Mesendoderm (in vitro differentiated cells): Measurements from ENCODE around the gene IFNA6.

Experiments
- DNase-seq: peaks from one replicate; pipeline ENCODE4 v3.0.0; 2013
- H2AK5ac ChIP-seq: 2 replicates; pipeline ENCODE4 v1.6.1; 2013; ENCODE audit warnings: low read length, inconsistent platforms
- H2BK120ac ChIP-seq: 2 replicates; pipeline ENCODE4 v1.6.1; 2013; ENCODE audit warnings: low read depth, mild to moderate bottlenecking, low read length, moderate library complexity, mixed read lengths
- H2BK15ac ChIP-seq: replicated peaks from 2 replicates; pipeline ENCODE4 v1.6.1; 2013; ENCODE audit warnings: low read depth, mild to moderate bottlenecking, moderate library complexity
- H2BK5ac ChIP-seq: 2 replicates; pipeline ENCODE4 v1.6.1; 2013; ENCODE audit warnings: low read length, inconsistent platforms
- H3K18ac ChIP-seq: 2 replicates; pipeline ENCODE4 v1.6.1; 2013; ENCODE audit warnings: mild to moderate bottlenecking, low read length, mixed read lengths
- H3K23ac ChIP-seq: one replicate; pipeline ENCODE4 v1.6.1; 2013; ENCODE audit warnings: low read length
- H3K27ac ChIP-seq: 2 replicates; pipeline ENCODE4 v1.5.1; 2013; ENCODE audit warnings: low read depth, mild to moderate bottlenecking, inconsistent platforms, low read length, moderate library complexity
- H3K27me3 ChIP-seq: 2 replicates; pipeline ENCODE4 v1.6.1; 2013; ENCODE audit warnings: low read length, control low read depth, mild to moderate bottlenecking, inconsistent platforms; ENCODE audit not compliant: insufficient read depth, poor library complexity
- H3K36me3 ChIP-seq: 2 replicates; pipeline ENCODE4 v1.6.1; 2013; ENCODE audit warnings: low read length, inconsistent platforms; ENCODE audit not compliant: control insufficient read depth, insufficient read depth
- H3K4ac ChIP-seq: one replicate; pipeline ENCODE4 v1.6.1; 2013; ENCODE audit warnings: low read depth, mild to moderate bottlenecking, low read length, moderate library complexity
- H3K4me1 ChIP-seq: 2 replicates; pipeline ENCODE4 v1.6.1; 2013; ENCODE audit warnings: low read depth, low read length, inconsistent platforms; ENCODE audit not compliant: control insufficient read depth
- H3K4me2 ChIP-seq: 2 replicates; pipeline ENCODE4 v1.6.1; 2013; ENCODE audit warnings: low read length
- H3K4me3 ChIP-seq: 2 replicates; pipeline ENCODE4 v1.5.1; 2013; ENCODE audit warnings: mild to moderate bottlenecking, low read length
- H3K56ac ChIP-seq: one replicate; pipeline ENCODE4 v1.6.1; 2013; ENCODE audit warnings: low read length
- H3K79me1 ChIP-seq: 2 replicates; pipeline ENCODE4 v1.6.1; 2013; ENCODE audit warnings: low read length, inconsistent platforms
- H3K79me2 ChIP-seq: 2 replicates; pipeline ENCODE4 v1.6.1; 2013; ENCODE audit warnings: mild to moderate bottlenecking, low read length; ENCODE audit not compliant: control insufficient read depth, insufficient read depth
- H3K9ac ChIP-seq: 2 replicates; pipeline ENCODE4 v1.6.1; 2013; ENCODE audit warnings: low read length, inconsistent platforms
- H4K5ac ChIP-seq: one replicate; pipeline ENCODE4 v1.6.1; 2013; ENCODE audit warnings: low read length
- H4K8ac ChIP-seq: one replicate; pipeline ENCODE4 v1.6.1; 2013; ENCODE audit warnings: low read depth, mild to moderate bottlenecking, control low read depth, low read length, moderate library complexity
- WGBS: extraction: QIAGEN DNeasy Blood & Tissue Kit; methylation state at CpG from one replicate; pipeline ENCODE4 v1.1.7; 2013; ENCODE audit warnings: low lambda C conversion rate, missing lambda C conversion rate; ENCODE audit not compliant: insufficient coverage; ENCODE audit errors: extremely low coverage; 5-methylcytosine and 5-hydroxymethylcytosine counted together

Gene IFNA6

DNA sequence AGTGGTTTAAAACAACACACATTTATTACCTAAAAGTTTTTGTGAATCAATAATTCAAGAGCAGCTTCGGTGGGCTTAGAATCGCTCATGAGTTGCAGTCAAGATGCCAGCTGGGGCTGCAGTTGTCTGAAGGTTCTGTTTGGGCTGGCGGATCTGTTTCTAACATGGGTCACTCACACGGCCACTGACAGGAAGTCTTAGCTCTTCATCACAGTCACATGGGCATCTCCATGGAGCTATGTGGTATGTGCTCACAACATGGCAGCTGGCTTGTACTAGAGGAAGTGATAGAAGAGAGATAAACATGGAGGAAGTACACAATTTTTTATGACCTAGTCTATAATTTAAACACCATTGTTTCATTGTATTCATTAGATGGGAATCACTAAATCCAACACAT, 26.6 kb downstream of the IFNA6 start:
- no peak overlapping the region for H3K9ac ChIP-seq
- no peak overlapping the region for H4K8ac ChIP-seq
- no CpG with 5 or more reads among the region's 4 CpGs for WGBS
- no peak overlapping the region for H3K27ac ChIP-seq
- H3K18ac ChIP-seq = no peak overlapping the region
- H2BK120ac ChIP-seq = no peak overlapping the region
- H2BK5ac ChIP-seq = no peak overlapping the region
- H3K56ac ChIP-seq = no peak overlapping the region
- H3K23ac ChIP-seq = no peak overlapping the region
- H3K36me3 ChIP-seq = no peaks in the 10 kb centered on the region
- DNase-seq = no peak
- H2AK5ac ChIP-seq = no peak overlapping the region
- H3K79me1 ChIP-seq = no peaks in the 10 kb centered on the region
- H3K4me1 ChIP-seq = no peaks in the 10 kb centered on the region
- H3K79me2 ChIP-seq = no peaks in the 10 kb centered on the region
- no peak overlapping the region for H4K5ac ChIP-seq
- no peaks in the 10 kb centered on the region for H3K27me3 ChIP-seq
- H3K4me3 ChIP-seq = no peak overlapping the region
- no peak overlapping the region for H2BK15ac ChIP-seq
- no peak overlapping the region for H3K4me2 ChIP-seq
- no peak overlapping the region for H3K4ac ChIP-seq

DNA sequence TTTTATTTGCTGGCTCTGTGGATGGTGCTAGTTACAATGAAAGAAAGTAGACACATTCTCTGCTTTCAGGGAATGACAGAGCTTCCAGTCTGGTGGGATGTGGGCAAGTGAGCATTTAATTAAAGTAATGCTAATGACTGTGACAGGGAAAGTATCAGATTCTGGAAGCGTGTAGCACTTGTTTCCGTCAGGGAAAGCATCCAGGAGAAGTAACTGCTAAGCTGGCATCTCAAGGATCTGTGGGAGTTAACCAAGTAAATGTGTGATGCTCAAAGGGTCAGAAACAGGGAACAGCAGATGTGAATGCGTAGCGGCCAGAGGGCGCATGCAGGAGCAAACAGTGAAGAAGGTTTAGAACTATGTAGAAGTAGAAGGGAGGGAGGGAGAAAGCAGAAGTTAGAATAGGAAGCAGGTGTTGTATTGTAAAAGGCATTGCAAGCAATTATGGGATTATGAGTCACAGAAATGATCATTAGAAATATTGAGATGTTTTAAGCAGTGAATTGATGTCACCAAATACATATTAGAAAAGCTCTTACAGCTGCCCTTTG, 27.7 kb downstream of the IFNA6 start:
- H4K5ac ChIP-seq = no peak overlapping the region
- H2BK5ac ChIP-seq = no peak overlapping the region
- H3K4me2 ChIP-seq = no peak overlapping the region
- no peaks in the 10 kb centered on the region for H3K79me2 ChIP-seq
- no peak overlapping the region for H4K8ac ChIP-seq
- DNase-seq = no peak
- no peak overlapping the region for H3K4ac ChIP-seq
- H3K4me1 ChIP-seq = no peaks in the 10 kb centered on the region
- no peaks in the 10 kb centered on the region for H3K79me1 ChIP-seq
- H3K4me3 ChIP-seq = no peak overlapping the region
- H3K36me3 ChIP-seq = no peaks in the 10 kb centered on the region
- no peak overlapping the region for H2AK5ac ChIP-seq
- no peak overlapping the region for H3K27ac ChIP-seq
- H3K56ac ChIP-seq = no peak overlapping the region
- no peak overlapping the region for H3K9ac ChIP-seq
- H2BK120ac ChIP-seq = no peak overlapping the region
- no CpG with 5 or more reads among the region's 5 CpGs for WGBS
- no peak overlapping the region for H3K23ac ChIP-seq
- no peak overlapping the region for H2BK15ac ChIP-seq
- no peak overlapping the region for H3K18ac ChIP-seq
- H3K27me3 ChIP-seq = no peaks in the 10 kb centered on the region

DNA sequence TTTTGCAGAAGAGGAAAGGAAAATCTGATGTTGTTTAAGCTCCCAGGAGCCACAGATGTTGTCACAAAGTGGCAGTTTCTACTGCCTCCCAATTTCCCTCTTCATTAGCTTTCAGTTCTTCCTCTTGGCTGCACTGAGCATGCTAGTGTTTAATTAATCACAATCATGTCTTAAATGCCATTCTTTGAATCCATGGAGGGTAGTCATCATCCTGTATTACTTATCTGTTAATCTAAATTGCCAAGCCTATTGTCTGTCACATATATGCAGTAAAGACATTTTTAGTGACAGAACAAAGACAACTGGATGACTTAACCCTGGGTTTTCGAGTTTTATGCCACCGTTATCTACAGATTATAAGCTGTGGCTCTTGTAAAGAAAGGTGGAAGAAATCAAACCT, 30.2 kb downstream of the IFNA6 start:
- no peaks in the 10 kb centered on the region for H3K36me3 ChIP-seq
- no peaks in the 10 kb centered on the region for H3K27me3 ChIP-seq
- no peak for DNase-seq
- H3K23ac ChIP-seq = no peak overlapping the region
- H2BK120ac ChIP-seq = no peak overlapping the region
- H3K4me2 ChIP-seq = no peak overlapping the region
- no peak overlapping the region for H2BK15ac ChIP-seq
- no peaks in the 10 kb centered on the region for H3K4me1 ChIP-seq
- H3K18ac ChIP-seq = no peak overlapping the region
- no peak overlapping the region for H4K8ac ChIP-seq
- no peak overlapping the region for H2AK5ac ChIP-seq
- no CpG with 5 or more reads among the region's 2 CpGs for WGBS
- H3K9ac ChIP-seq = no peak overlapping the region
- no peak overlapping the region for H3K4ac ChIP-seq
- H3K27ac ChIP-seq = no peak overlapping the region
- no peak overlapping the region for H2BK5ac ChIP-seq
- H3K79me2 ChIP-seq = no peaks in the 10 kb centered on the region
- no peak overlapping the region for H3K56ac ChIP-seq
- no peaks in the 10 kb centered on the region for H3K79me1 ChIP-seq
- H3K4me3 ChIP-seq = no peak overlapping the region
- no peak overlapping the region for H4K5ac ChIP-seq

DNA sequence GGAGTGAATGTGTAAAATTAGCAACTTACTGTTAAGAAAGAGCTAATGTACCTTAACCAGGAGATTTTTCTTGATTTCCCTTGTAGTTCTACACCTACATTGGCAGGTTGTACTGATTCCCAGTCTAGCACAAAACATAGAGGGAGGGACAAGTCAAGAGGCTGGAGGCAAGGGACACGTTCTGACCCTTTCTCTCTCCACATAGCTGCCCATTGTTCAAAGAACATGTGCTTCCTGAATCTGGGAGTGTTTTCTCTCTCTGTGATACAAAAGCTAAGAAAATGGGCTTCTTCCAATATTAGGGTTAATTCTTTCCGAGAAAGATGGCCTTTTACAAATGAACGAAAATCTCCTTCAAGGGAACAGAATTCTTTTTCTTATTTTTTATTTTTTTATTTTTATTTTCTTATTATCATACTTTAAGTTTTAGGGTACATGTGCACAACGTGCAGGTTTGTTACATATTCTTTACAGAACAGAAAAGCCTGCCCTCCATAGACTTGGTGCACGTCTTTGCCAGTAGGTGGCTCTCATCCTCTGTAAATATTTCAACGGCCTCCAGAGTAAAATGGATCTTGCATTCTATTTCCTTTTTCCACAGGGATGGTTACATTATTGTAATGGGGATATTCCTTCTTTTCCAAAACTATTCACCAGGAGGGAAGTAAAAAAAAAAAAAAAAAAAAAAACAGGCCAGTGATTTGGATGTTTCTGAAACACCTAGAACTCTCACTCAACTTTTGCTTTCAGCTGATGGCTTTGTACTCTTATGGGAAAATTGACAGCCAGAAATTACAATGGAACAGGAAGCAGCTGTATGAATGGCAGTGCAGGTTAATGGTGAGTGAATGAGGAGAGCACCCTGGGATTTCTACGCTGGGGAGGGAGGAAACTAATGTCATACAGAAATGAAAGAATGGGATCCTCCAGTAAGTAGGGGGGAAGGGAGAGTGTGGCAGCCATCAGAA, 32.4 kb downstream of the IFNA6 start:
- Histone ChIP-seq H2AK5ac (no peak overlapping the region), H3K27me3 (no peaks in the 10 kb centered on the region), H3K18ac (no peak overlapping the region), H3K4me2 (no peak overlapping the region), H3K4ac (no peak overlapping the region), H3K23ac (no peak overlapping the region), H3K79me1 (no peaks in the 10 kb centered on the region), H3K4me1 (no peaks in the 10 kb centered on the region), H3K27ac (no peak overlapping the region), H4K5ac (no peak overlapping the region), H2BK120ac (no peak overlapping the region), H3K79me2 (no peaks in the 10 kb centered on the region), H3K9ac (no peak overlapping the region), H2BK5ac (no peak overlapping the region), H3K4me3 (no peak overlapping the region), H3K56ac (no peak overlapping the region), H4K8ac (no peak overlapping the region), H3K36me3 (no peaks in the 10 kb centered on the region), H2BK15ac (no peak overlapping the region)
- no CpG with 5 or more reads among the region's 7 CpGs for WGBS
- DNase-seq = peak; percentile 41

DNA sequence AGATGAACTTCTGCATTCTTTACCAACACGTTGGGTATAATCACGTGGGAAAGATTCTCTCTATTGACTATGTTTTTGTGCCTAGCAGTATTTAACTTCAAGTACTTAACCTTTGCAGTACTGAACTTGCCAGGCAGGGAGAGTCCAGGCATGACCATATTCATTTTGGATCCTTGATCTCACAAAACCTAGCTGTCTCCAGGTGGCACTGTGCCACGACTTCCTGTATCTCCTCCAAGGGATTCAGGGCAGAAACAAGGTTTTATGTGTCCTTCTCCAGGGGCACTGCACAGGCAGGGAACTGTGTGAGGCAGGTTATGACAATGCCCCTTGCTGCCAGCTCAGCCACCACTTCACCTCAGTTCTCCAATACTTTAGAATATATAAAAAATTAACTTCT, 33.8 kb downstream of the IFNA6 start:
- Histone ChIP-seq H3K56ac (no peak overlapping the region), H3K4me2 (no peak overlapping the region), H2BK120ac (no peak overlapping the region), H3K27ac (no peak overlapping the region), H4K8ac (no peak overlapping the region), H2BK5ac (no peak overlapping the region), H2BK15ac (no peak overlapping the region), H3K79me1 (no peaks in the 10 kb centered on the region), H3K36me3 (no peaks in the 10 kb centered on the region), H4K5ac (no peak overlapping the region), H3K18ac (no peak overlapping the region), H3K79me2 (no peaks in the 10 kb centered on the region), H2AK5ac (no peak overlapping the region), H3K9ac (no peak overlapping the region), H3K4me3 (no peak overlapping the region), H3K23ac (no peak overlapping the region), H3K4ac (no peak overlapping the region), H3K4me1 (no peaks in the 10 kb centered on the region), H3K27me3 (no peaks in the 10 kb centered on the region)
- DNase-seq = no peak
- no CpG with 5 or more reads among the region's 3 CpGs for WGBS
